GM23338 (cell line): ENCODE data around the gene UBE2QL1. TPM values are rescaled to one million over a fixed set of nuclear protein-coding genes. Genes with fewer than 3 reads are reported as not detected.

Source experiments
- ATAC-seq: fragments of 200-7000 bp; cut with Tn5 transposase; 3 replicates; pipeline ENCODE4 v1.9.1; 2020
- DNase-seq: peaks from one replicate; pipeline ENCODE4 v3.0.0-alpha.2; 2015; ENCODE audit warnings: low spot score
- H2AFZ ChIP-seq: fragments of 200-600 bp; sonication (generic); 2 replicates; pipeline ENCODE4 v1.8.0; 2016; ENCODE audit warnings: antibody characterized with exemption, mild to moderate bottlenecking, moderate library complexity
- H3F3A ChIP-seq: fragments of 200-600 bp; sonication (generic); replicated peaks from 2 replicates; pipeline ENCODE4 v1.8.0; 2017; ENCODE audit warnings: antibody characterized with exemption, mixed run types, low read depth
- H3K27ac ChIP-seq: fragments of 200-600 bp; sonication (generic); 2 replicates; pipeline ENCODE4 v1.6.1; 2016; ENCODE audit warnings: low read depth
- H3K27me3 ChIP-seq: fragments of 200-600 bp; sonication (generic); 2 replicates; pipeline ENCODE4 v1.8.0; 2016; ENCODE audit warnings: mild to moderate bottlenecking, mixed run types, moderate library complexity; ENCODE audit not compliant: insufficient read depth
- H3K36me3 ChIP-seq: fragments of 200-600 bp; sonication (generic); 2 replicates; pipeline ENCODE4 v1.8.0; 2016; ENCODE audit warnings: mild to moderate bottlenecking; ENCODE audit not compliant: insufficient read depth
- H3K4me1 ChIP-seq: fragments of 200-600 bp; sonication (generic); 2 replicates; pipeline ENCODE4 v1.8.0; 2016; ENCODE audit warnings: mild to moderate bottlenecking, moderate library complexity; ENCODE audit not compliant: insufficient read depth
- H3K4me2 ChIP-seq: fragments of 200-600 bp; sonication (generic); 2 replicates; pipeline ENCODE4 v1.7.1; 2017; ENCODE audit warnings: mixed run types
- H3K4me3 ChIP-seq: fragments of 200-600 bp; sonication (generic); 2 replicates; pipeline ENCODE4 v1.6.1; 2016; ENCODE audit warnings: mixed run types
- H3K79me2 ChIP-seq: fragments of 200-600 bp; sonication (generic); replicated peaks from 2 replicates; pipeline ENCODE4 v1.8.0; 2017; ENCODE audit warnings: mild to moderate bottlenecking; ENCODE audit not compliant: insufficient read depth
- H3K9me2 ChIP-seq: fragments of 200-600 bp; sonication (generic); 2 replicates; pipeline ENCODE4 v1.8.0; 2017; ENCODE audit not compliant: insufficient read depth
- H4K20me1 ChIP-seq: fragments of 200-600 bp; sonication (generic); replicated peaks from 2 replicates; pipeline ENCODE4 v1.8.0; 2017; ENCODE audit warnings: mild to moderate bottlenecking; ENCODE audit not compliant: insufficient read depth
- H3K27ac Mint-ChIP-seq: 2 replicates; pipeline ENCODE4 v1.8.0; 2020; ENCODE audit warnings: inconsistent platforms, mild to moderate bottlenecking, moderate library complexity, mixed read lengths
- H3K27me3 Mint-ChIP-seq: 3 replicates; pipeline ENCODE4 v1.8.0; 2022; ENCODE audit warnings: low read depth, mild to moderate bottlenecking, moderate library complexity, mixed read lengths, inconsistent platforms; ENCODE audit not compliant: insufficient read depth, poor library complexity
- H3K36me3 Mint-ChIP-seq: 3 replicates; pipeline ENCODE4 v1.8.0; 2021; ENCODE audit warnings: low read depth, mild to moderate bottlenecking, inconsistent platforms, moderate library complexity, mixed read lengths
- H3K4me1 Mint-ChIP-seq: 3 replicates; pipeline ENCODE4 v1.8.0; 2020; ENCODE audit warnings: mild to moderate bottlenecking, inconsistent platforms, mixed read lengths
- H3K4me3 Mint-ChIP-seq: 3 replicates; pipeline ENCODE4 v1.8.0; 2021; ENCODE audit warnings: moderate library complexity, mild to moderate bottlenecking, inconsistent platforms, mixed read lengths
- H3K9me3 Mint-ChIP-seq: 3 replicates; pipeline ENCODE4 v1.8.0; 2020; ENCODE audit warnings: moderate library complexity, mild to moderate bottlenecking, inconsistent platforms, mixed read lengths
- CREB1 ChIP-seq: fragments of 250-450 bp; sonication (Bioruptor Pico); IDR thresholded peaks from 2 replicates; pipeline ENCODE4 v1.5.0; 2020; ENCODE audit warnings: low read depth, mild to moderate bottlenecking, moderate library complexity
- CTCF ChIP-seq, 2 experiments: fragments of 200-600 bp in 1 of 2; sonication (generic) in 1 of 2; conservative IDR thresholded peaks; 2 replicates each; pipeline versions ENCODE4 v1.5.1 to v1.6.1; 2016 to 2017; ENCODE audit warnings: antibody characterized with exemption in 2 of 2, low read depth in 2 of 2, mild to moderate bottlenecking in 2 of 2, moderate library complexity in 1 of 2
- EZH2 ChIP-seq: fragments of 200-600 bp; sonication (generic); IDR thresholded peaks from one replicate; pipeline ENCODE4 v1.8.0; 2017; ENCODE audit warnings: antibody characterized with exemption, mild to moderate bottlenecking, low read depth; ENCODE audit not compliant: unreplicated experiment
- JUNB ChIP-seq: IDR thresholded peaks from one replicate; pipeline ENCODE4 v1.6.1; 2016; ENCODE audit warnings: antibody characterized with exemption; ENCODE audit not compliant: unreplicated experiment
- POLR2AphosphoS5 ChIP-seq: IDR thresholded peaks from 2 replicates; pipeline ENCODE4 v1.6.1; 2016; ENCODE audit warnings: antibody characterized with exemption, low read depth
- ZNF114 ChIP-seq: fragments of 250-450 bp; sonication (Bioruptor Pico); IDR thresholded peaks from 2 replicates; pipeline ENCODE4 v1.5.0; 2020; ENCODE audit warnings: mild to moderate bottlenecking, moderate library complexity
- ZNF331 ChIP-seq: fragments of 250-450 bp; sonication (Bioruptor Pico); IDR thresholded peaks from 2 replicates; pipeline ENCODE4 v1.5.0; 2020; ENCODE audit warnings: low read depth, mild to moderate bottlenecking, moderate library complexity
- polyA plus RNA-seq: library from polyadenylated mRNA; unstranded; fragments of >200 nt; fragmentation: Nextera tagmentation; extraction: Ambion mirVana; gene quantifications from 2 replicates; pipeline ENCODE4 v1.2.1, GENCODE V29; 2016
- total RNA-seq: library from RNA; depleted of rRNA; stranded (reverse); fragments of >200 nt; shearing (Covaris generic); gene quantifications from 2 replicates; pipeline ENCODE4 v1.2.3, GENCODE V29; 2014
- TF ChIP-seq, protein P1 (sequence below): IDR thresholded peaks from one replicate; pipeline ENCODE4 v1.6.1; 2018; ENCODE audit warnings: antibody characterized with exemption; ENCODE audit not compliant: unreplicated experiment
- TF ChIP-seq, protein P2 (sequence below): fragments of 250-450 bp; sonication (Bioruptor Pico); IDR thresholded peaks from 2 replicates; pipeline ENCODE4 v1.5.0; 2020; ENCODE audit warnings: mild to moderate bottlenecking, moderate library complexity
- TF ChIP-seq, protein P3 (sequence below): IDR thresholded peaks from 2 replicates; pipeline ENCODE4 v1.6.1; 2016; ENCODE audit warnings: antibody characterized with exemption

Gene UBE2QL1
- total and polyA plus RNA-seq, 2 experiments from 2014 or later: 0.40 to 0.83 TPM

- TF ChIP-seq, protein P1, sequence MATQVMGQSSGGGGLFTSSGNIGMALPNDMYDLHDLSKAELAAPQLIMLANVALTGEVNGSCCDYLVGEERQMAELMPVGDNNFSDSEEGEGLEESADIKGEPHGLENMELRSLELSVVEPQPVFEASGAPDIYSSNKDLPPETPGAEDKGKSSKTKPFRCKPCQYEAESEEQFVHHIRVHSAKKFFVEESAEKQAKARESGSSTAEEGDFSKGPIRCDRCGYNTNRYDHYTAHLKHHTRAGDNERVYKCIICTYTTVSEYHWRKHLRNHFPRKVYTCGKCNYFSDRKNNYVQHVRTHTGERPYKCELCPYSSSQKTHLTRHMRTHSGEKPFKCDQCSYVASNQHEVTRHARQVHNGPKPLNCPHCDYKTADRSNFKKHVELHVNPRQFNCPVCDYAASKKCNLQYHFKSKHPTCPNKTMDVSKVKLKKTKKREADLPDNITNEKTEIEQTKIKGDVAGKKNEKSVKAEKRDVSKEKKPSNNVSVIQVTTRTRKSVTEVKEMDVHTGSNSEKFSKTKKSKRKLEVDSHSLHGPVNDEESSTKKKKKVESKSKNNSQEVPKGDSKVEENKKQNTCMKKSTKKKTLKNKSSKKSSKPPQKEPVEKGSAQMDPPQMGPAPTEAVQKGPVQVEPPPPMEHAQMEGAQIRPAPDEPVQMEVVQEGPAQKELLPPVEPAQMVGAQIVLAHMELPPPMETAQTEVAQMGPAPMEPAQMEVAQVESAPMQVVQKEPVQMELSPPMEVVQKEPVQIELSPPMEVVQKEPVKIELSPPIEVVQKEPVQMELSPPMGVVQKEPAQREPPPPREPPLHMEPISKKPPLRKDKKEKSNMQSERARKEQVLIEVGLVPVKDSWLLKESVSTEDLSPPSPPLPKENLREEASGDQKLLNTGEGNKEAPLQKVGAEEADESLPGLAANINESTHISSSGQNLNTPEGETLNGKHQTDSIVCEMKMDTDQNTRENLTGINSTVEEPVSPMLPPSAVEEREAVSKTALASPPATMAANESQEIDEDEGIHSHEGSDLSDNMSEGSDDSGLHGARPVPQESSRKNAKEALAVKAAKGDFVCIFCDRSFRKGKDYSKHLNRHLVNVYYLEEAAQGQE: no peak
- TF ChIP-seq EZH2 (no peak), CREB1 (no peak)
Measured at GRCh38 chr5:6446626-6447309, 1.9 kb upstream of the UBE2QL1 start (continued).

- H3K4me2 ChIP-seq: no peak overlapping the region
- H3K27ac Mint-ChIP-seq: no peak overlapping the region
- no peak overlapping the region for H3K4me3 Mint-ChIP-seq
- H4K20me1 ChIP-seq: peaks cover 5% of the 10 kb centered on the region; the same call in 1 of the 2 replicates
- H2AFZ ChIP-seq: no peak overlapping the region
- H3K4me1 ChIP-seq: peaks cover 18% of the 10 kb centered on the region
- TF ChIP-seq POLR2AphosphoS5 (no peak), ZNF331 (CRISPR knock-in tag) (no peak), ZNF114 (CRISPR knock-in tag) (no peak), JUNB (no peak), EZH2 (no peak), CTCF (conservative IDR thresholded peaks at IDR 0.05; ENCODE audit: low read depth in 2 of 2) (no peak)
- TF ChIP-seq, protein P2, sequence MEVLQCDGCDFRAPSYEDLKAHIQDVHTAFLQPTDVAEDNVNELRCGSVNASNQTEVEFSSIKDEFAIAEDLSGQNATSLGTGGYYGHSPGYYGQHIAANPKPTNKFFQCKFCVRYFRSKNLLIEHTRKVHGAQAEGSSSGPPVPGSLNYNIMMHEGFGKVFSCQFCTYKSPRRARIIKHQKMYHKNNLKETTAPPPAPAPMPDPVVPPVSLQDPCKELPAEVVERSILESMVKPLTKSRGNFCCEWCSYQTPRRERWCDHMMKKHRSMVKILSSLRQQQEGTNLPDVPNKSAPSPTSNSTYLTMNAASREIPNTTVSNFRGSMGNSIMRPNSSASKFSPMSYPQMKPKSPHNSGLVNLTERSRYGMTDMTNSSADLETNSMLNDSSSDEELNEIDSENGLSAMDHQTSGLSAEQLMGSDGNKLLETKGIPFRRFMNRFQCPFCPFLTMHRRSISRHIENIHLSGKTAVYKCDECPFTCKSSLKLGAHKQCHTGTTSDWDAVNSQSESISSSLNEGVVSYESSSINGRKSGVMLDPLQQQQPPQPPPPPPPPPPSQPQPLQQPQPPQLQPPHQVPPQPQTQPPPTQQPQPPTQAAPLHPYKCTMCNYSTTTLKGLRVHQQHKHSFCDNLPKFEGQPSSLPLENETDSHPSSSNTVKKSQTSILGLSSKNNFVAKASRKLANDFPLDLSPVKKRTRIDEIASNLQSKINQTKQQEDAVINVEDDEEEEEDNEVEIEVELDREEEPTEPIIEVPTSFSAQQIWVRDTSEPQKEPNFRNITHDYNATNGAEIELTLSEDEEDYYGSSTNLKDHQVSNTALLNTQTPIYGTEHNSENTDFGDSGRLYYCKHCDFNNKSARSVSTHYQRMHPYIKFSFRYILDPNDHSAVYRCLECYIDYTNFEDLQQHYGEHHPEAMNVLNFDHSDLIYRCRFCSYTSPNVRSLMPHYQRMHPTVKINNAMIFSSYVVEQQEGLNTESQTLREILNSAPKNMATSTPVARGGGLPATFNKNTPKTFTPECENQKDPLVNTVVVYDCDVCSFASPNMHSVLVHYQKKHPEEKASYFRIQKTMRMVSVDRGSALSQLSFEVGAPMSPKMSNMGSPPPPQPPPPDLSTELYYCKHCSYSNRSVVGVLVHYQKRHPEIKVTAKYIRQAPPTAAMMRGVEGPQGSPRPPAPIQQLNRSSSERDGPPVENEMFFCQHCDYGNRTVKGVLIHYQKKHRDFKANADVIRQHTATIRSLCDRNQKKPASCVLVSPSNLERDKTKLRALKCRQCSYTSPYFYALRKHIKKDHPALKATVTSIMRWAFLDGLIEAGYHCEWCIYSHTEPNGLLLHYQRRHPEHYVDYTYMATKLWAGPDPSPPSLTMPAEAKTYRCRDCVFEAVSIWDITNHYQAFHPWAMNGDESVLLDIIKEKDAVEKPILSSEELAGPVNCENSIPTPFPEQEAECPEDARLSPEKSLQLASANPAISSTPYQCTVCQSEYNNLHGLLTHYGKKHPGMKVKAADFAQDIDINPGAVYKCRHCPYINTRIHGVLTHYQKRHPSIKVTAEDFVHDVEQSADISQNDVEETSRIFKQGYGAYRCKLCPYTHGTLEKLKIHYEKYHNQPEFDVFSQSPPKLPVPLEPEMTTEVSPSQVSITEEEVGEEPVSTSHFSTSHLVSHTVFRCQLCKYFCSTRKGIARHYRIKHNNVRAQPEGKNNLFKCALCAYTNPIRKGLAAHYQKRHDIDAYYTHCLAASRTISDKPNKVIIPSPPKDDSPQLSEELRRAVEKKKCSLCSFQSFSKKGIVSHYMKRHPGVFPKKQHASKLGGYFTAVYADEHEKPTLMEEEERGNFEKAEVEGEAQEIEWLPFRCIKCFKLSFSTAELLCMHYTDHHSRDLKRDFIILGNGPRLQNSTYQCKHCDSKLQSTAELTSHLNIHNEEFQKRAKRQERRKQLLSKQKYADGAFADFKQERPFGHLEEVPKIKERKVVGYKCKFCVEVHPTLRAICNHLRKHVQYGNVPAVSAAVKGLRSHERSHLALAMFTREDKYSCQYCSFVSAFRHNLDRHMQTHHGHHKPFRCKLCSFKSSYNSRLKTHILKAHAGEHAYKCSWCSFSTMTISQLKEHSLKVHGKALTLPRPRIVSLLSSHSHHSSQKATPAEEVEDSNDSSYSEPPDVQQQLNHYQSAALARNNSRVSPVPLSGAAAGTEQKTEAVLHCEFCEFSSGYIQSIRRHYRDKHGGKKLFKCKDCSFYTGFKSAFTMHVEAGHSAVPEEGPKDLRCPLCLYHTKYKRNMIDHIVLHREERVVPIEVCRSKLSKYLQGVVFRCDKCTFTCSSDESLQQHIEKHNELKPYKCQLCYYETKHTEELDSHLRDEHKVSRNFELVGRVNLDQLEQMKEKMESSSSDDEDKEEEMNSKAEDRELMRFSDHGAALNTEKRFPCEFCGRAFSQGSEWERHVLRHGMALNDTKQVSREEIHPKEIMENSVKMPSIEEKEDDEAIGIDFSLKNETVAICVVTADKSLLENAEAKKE (CRISPR knock-in tag): no peak
- TF ChIP-seq, protein P3, sequence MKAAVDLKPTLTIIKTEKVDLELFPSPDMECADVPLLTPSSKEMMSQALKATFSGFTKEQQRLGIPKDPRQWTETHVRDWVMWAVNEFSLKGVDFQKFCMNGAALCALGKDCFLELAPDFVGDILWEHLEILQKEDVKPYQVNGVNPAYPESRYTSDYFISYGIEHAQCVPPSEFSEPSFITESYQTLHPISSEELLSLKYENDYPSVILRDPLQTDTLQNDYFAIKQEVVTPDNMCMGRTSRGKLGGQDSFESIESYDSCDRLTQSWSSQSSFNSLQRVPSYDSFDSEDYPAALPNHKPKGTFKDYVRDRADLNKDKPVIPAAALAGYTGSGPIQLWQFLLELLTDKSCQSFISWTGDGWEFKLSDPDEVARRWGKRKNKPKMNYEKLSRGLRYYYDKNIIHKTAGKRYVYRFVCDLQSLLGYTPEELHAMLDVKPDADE: no peak
- ATAC-seq: no peak
- H3K9me2 ChIP-seq: no peaks in the 10 kb centered on the region
- H3K4me3 ChIP-seq: no peak overlapping the region
- no peak overlapping the region for H3K27ac ChIP-seq
- H3K36me3 ChIP-seq: no peaks in the 10 kb centered on the region
- H3K4me1 Mint-ChIP-seq: peaks cover 22% of the 10 kb centered on the region; the same call in 2 of the 3 replicates
- DNase-seq: no peak
- 0 out of 2 replicates have a peak, but pooled peaks cover 3% of the 10 kb centered on the region for H3F3A ChIP-seq
- no peaks in the 10 kb centered on the region; the same call in 2 of the 3 replicates for H3K9me3 Mint-ChIP-seq
- peaks cover 50% of the 10 kb centered on the region for H3K27me3 ChIP-seq
- no peaks in the 10 kb centered on the region for H3K79me2 ChIP-seq
- no peaks in the 10 kb centered on the region for H3K36me3 Mint-ChIP-seq
- peaks cover 36% of the 10 kb centered on the region for H3K27me3 Mint-ChIP-seq
Measured at GRCh38 chr5:6447384-6448140, 1.1 kb upstream of the UBE2QL1 start.
